C4-2B (cell line): ENCODE data around the gene FGF11.

Experiments
- H3K27ac ChIP-seq: fragments of 450-650 bp; 2 replicates; pipeline ENCODE4 v1.5.1; 2017
- CTCF ChIP-seq: fragments of 450-650 bp; conservative IDR thresholded peaks from 2 replicates; pipeline ENCODE4 v1.5.1; 2017; ENCODE audit warnings: mild to moderate bottlenecking
- ZFX ChIP-seq: fragments of 450-650 bp; IDR thresholded peaks from 2 replicates; pipeline ENCODE4 v1.6.1; 2017

FGF11 gene

GRCh38 chr17:7437950-7438614, 1.2 kb upstream of the FGF11 start:
- TF ChIP-seq ZFX = no peak
- no peak for TF ChIP-seq CTCF
- no peak overlapping the region for H3K27ac ChIP-seq

- no peak overlapping the region for H3K27ac ChIP-seq
- no peak for TF ChIP-seq ZFX
- no peak for TF ChIP-seq CTCF
These were observed 454 bp upstream of the FGF11 start for GRCh38 chr17:7438656-7439460.

- no peak for TF ChIP-seq ZFX
- TF ChIP-seq CTCF = no peak
- no peak overlapping the region for H3K27ac ChIP-seq
These were observed 961 bp downstream of the FGF11 start for GRCh38 chr17:7440113-7440833.

- no peak overlapping the region for H3K27ac ChIP-seq
- TF ChIP-seq ZFX (no peak), CTCF (no peak)
These were observed 1.5 kb downstream of the FGF11 start for GRCh38 chr17:7440834-7441195.

GRCh38 chr17:7441266-7441665, 2.0 kb downstream of the FGF11 start:
- TF ChIP-seq ZFX = no peak
- no peak for TF ChIP-seq CTCF
- no peak overlapping the region for H3K27ac ChIP-seq

GRCh38 chr17:7442142-7442541, 2.8 kb downstream of the FGF11 start:
- no peak overlapping the region for H3K27ac ChIP-seq

More at GRCh38 chr17:7442142-7442541, 2.8 kb downstream of the FGF11 start:
- TF ChIP-seq CTCF (no peak), ZFX (no peak)
